Liver (tissue), 9 donors: ENCODE data around the gene LRRC72. TPM values are rescaled to one million over a fixed set of nuclear protein-coding genes. Genes with fewer than 3 reads are reported as not detected.

Experiments
- DNase-seq: peaks from one replicate; pipeline ENCODE4 v3.0.0-alpha.2; 2017; ENCODE audit warnings: low spot score
- H3K27ac ChIP-seq, 2 donors: one replicate each; pipeline ENCODE4 v1.7.0; 2013; ENCODE audit warnings: inconsistent platforms in 2 of 2, low read length in 2 of 2, control low read depth in 1 of 2, low read depth in 1 of 2, mild to moderate bottlenecking in 1 of 2
- H3K27me3 ChIP-seq, 4 donors: one replicate each; pipeline versions ENCODE4 v1.6.1 to v1.7.0; 2013; ENCODE audit warnings: low read length in 3 of 4, inconsistent platforms in 1 of 4, mild to moderate bottlenecking in 1 of 4, moderate library complexity in 1 of 4; ENCODE audit not compliant: control insufficient read depth in 4 of 4, insufficient read depth in 4 of 4
- H3K36me3 ChIP-seq, 4 donors: one replicate each; pipeline versions ENCODE4 v1.6.1 to v1.7.0; 2013; ENCODE audit warnings: low read length in 3 of 4, mild to moderate bottlenecking in 3 of 4, low read depth in 1 of 4, moderate library complexity in 1 of 4; ENCODE audit not compliant: control insufficient read depth in 4 of 4, insufficient read depth in 3 of 4
- H3K4me1 ChIP-seq, 4 donors: one replicate each; pipeline versions ENCODE4 v1.6.1 to v1.7.0; 2013; ENCODE audit warnings: low read length in 3 of 4, mild to moderate bottlenecking in 3 of 4, moderate library complexity in 1 of 4; ENCODE audit not compliant: control insufficient read depth in 4 of 4, insufficient read depth in 4 of 4
- H3K4me3 ChIP-seq, 3 donors: one replicate each; pipeline versions ENCODE4 v1.6.1 to v1.7.0; 2013; ENCODE audit warnings: low read length in 3 of 3, control low read depth in 1 of 3, low read depth in 1 of 3, mild to moderate bottlenecking in 1 of 3
- H3K9ac ChIP-seq, 2 donors: one replicate each; pipeline ENCODE4 v1.7.0; 2013; ENCODE audit warnings: low read length in 2 of 2, mild to moderate bottlenecking in 2 of 2, moderate library complexity in 2 of 2, control low read depth in 1 of 2, low read depth in 1 of 2
- H3K9me3 ChIP-seq, 4 donors: one replicate each; pipeline versions ENCODE4 v1.6.1 to v1.7.0; 2013; ENCODE audit warnings: low read length in 3 of 4; ENCODE audit not compliant: control insufficient read depth in 4 of 4
- ATF3 ChIP-seq: IDR thresholded peaks from 2 replicates; pipeline ENCODE4 v1.6.1; 2016; ENCODE audit warnings: antibody characterized with exemption
- CTCF ChIP-seq: fragments of 150-350 bp; IDR thresholded peaks from 2 replicates; pipeline ENCODE4 v1.5.1; 2017; ENCODE audit warnings: improper control_type of control experiment, low read depth, low read length; ENCODE audit not compliant: missing input control
- EGR1 ChIP-seq, 2 donors: IDR thresholded peaks; 2 replicates each; pipeline ENCODE4 v1.6.1; 2016 to 2018; ENCODE audit warnings: antibody characterized with exemption in 2 of 2, low read depth in 2 of 2
- FOXA1 ChIP-seq: IDR thresholded peaks from 2 replicates; pipeline ENCODE4 v1.6.1; 2016; ENCODE audit warnings: antibody characterized with exemption
- FOXA2 ChIP-seq: IDR thresholded peaks from 2 replicates; pipeline ENCODE4 v1.6.1; 2016; ENCODE audit warnings: antibody characterized with exemption
- GABPA ChIP-seq, 2 donors: IDR thresholded peaks in 1 of 2; conservative IDR thresholded peaks in 1 of 2; 2 replicates each; pipeline ENCODE4 v1.6.1; 2016; ENCODE audit warnings: antibody characterized with exemption in 2 of 2, mild to moderate bottlenecking in 1 of 2, moderate library complexity in 1 of 2
- HNF4A ChIP-seq, 2 donors: conservative IDR thresholded peaks; 2 replicates each; pipeline ENCODE4 v1.6.1; 2016; ENCODE audit warnings: antibody characterized with exemption in 2 of 2, mild to moderate bottlenecking in 2 of 2
- HNF4G ChIP-seq: IDR thresholded peaks from 2 replicates; pipeline ENCODE4 v1.6.1; 2016; ENCODE audit warnings: antibody characterized with exemption
- JUND ChIP-seq, 2 donors: IDR thresholded peaks; 2 replicates each; pipeline ENCODE4 v1.6.1; 2016; ENCODE audit warnings: antibody characterized with exemption in 2 of 2
- MAX ChIP-seq: IDR thresholded peaks from 2 replicates; pipeline ENCODE4 v1.6.1; 2016; ENCODE audit warnings: antibody characterized with exemption
- NR2F2 ChIP-seq: IDR thresholded peaks from 2 replicates; pipeline ENCODE4 v1.6.1; 2016; ENCODE audit warnings: antibody characterized with exemption
- RAD21 ChIP-seq, 2 donors: IDR thresholded peaks; 2 replicates each; pipeline ENCODE4 v1.6.1; 2016; ENCODE audit warnings: antibody characterized with exemption in 2 of 2, mild to moderate bottlenecking in 2 of 2
- RXRA ChIP-seq, 2 donors: IDR thresholded peaks; 2 replicates each; pipeline ENCODE4 v1.6.1; 2017 to 2018; ENCODE audit warnings: antibody characterized with exemption in 2 of 2, mild to moderate bottlenecking in 1 of 2
- SP1 ChIP-seq: IDR thresholded peaks from 2 replicates; pipeline ENCODE4 v1.6.1; 2018; ENCODE audit warnings: antibody characterized with exemption, mild to moderate bottlenecking
- TAF1 ChIP-seq: conservative IDR thresholded peaks from 2 replicates; pipeline ENCODE4 v1.6.1; 2016; ENCODE audit warnings: antibody characterized with exemption, mild to moderate bottlenecking
- YY1 ChIP-seq: IDR thresholded peaks from 2 replicates; pipeline ENCODE4 v1.6.1; 2016; ENCODE audit warnings: antibody characterized with exemption, mild to moderate bottlenecking
- WGBS: extraction: QIAGEN DNeasy Blood & Tissue Kit; methylation state at CpG from one replicate; pipeline ENCODE4 v1.1.7; 2013; 5-methylcytosine and 5-hydroxymethylcytosine counted together
- polyA plus RNA-seq, 2 donors: library from polyadenylated mRNA; stranded (reverse) in 1 of 2; unstranded in 1 of 2; fragments of 200-250 nt in 1 of 2; fragments of >200 nt in 1 of 2; fragmentation: Nextera tagmentation in 1 of 2; extraction: Ambion mirVana in 1 of 2; gene quantifications; one replicate each; pipeline versions ENCODE4 v1.2.1 to v1.2.3, GENCODE V29; 2013 to 2015
- total RNA-seq, 2 donors: library from RNA; depleted of rRNA; stranded (reverse); fragments of >200 nt; gene quantifications; one replicate each; pipeline ENCODE4 v1.2.3, GENCODE V29; 2014
- TF ChIP-seq, protein P1 (sequence below): IDR thresholded peaks from 2 replicates; pipeline ENCODE4 v1.6.1; 2016; ENCODE audit warnings: antibody characterized with exemption
- TF ChIP-seq, protein P2 (sequence below): IDR thresholded peaks from 2 replicates; pipeline ENCODE4 v1.6.1; 2016; ENCODE audit warnings: antibody characterized with exemption, mild to moderate bottlenecking
- donor health status: healthy.
- donor health status: healthy.
- donor health status: healthy.
- donor health status: healthy.
- donor health status: healthy.

LRRC72 gene
- total and polyA plus RNA-seq, 4 donors: not detected

- H3K36me3 ChIP-seq: no peaks in the 10 kb centered on the region
- H3K9ac ChIP-seq: no peak overlapping the region
- H3K4me3 ChIP-seq: no peak overlapping the region
- no peak overlapping the region for H3K27ac ChIP-seq
- no peaks in the 10 kb centered on the region for H3K4me1 ChIP-seq
- 45% methylated on average over 3 of the region's 3 CpGs for WGBS
- TF ChIP-seq ATF3 (no peak), EGR1 (IDR thresholded peaks at IDR 0.05; ENCODE audit: low read depth in 2 of 2) (no peak), MAX (no peak), TAF1 (no peak), RXRA (IDR thresholded peaks at IDR 0.05) (no peak), CTCF (no peak), HNF4G (no peak), FOXA1 (no peak), RAD21 (IDR thresholded peaks at IDR 0.05) (no peak), FOXA2 (no peak), NR2F2 (no peak), JUND (IDR thresholded peaks at IDR 0.05) (no peak), SP1 (no peak), HNF4A (conservative IDR thresholded peaks at IDR 0.05) (no peak), YY1 (no peak), GABPA (IDR thresholded peaks at IDR 0.05 in 1 of 2, conservative IDR thresholded peaks at IDR 0.05 in 1 of 2) (no peak)
- TF ChIP-seq, protein P1, sequence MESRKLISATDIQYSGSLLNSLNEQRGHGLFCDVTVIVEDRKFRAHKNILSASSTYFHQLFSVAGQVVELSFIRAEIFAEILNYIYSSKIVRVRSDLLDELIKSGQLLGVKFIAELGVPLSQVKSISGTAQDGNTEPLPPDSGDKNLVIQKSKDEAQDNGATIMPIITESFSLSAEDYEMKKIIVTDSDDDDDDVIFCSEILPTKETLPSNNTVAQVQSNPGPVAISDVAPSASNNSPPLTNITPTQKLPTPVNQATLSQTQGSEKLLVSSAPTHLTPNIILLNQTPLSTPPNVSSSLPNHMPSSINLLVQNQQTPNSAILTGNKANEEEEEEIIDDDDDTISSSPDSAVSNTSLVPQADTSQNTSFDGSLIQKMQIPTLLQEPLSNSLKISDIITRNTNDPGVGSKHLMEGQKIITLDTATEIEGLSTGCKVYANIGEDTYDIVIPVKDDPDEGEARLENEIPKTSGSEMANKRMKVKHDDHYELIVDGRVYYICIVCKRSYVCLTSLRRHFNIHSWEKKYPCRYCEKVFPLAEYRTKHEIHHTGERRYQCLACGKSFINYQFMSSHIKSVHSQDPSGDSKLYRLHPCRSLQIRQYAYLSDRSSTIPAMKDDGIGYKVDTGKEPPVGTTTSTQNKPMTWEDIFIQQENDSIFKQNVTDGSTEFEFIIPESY: no peak
- TF ChIP-seq, protein P2, sequence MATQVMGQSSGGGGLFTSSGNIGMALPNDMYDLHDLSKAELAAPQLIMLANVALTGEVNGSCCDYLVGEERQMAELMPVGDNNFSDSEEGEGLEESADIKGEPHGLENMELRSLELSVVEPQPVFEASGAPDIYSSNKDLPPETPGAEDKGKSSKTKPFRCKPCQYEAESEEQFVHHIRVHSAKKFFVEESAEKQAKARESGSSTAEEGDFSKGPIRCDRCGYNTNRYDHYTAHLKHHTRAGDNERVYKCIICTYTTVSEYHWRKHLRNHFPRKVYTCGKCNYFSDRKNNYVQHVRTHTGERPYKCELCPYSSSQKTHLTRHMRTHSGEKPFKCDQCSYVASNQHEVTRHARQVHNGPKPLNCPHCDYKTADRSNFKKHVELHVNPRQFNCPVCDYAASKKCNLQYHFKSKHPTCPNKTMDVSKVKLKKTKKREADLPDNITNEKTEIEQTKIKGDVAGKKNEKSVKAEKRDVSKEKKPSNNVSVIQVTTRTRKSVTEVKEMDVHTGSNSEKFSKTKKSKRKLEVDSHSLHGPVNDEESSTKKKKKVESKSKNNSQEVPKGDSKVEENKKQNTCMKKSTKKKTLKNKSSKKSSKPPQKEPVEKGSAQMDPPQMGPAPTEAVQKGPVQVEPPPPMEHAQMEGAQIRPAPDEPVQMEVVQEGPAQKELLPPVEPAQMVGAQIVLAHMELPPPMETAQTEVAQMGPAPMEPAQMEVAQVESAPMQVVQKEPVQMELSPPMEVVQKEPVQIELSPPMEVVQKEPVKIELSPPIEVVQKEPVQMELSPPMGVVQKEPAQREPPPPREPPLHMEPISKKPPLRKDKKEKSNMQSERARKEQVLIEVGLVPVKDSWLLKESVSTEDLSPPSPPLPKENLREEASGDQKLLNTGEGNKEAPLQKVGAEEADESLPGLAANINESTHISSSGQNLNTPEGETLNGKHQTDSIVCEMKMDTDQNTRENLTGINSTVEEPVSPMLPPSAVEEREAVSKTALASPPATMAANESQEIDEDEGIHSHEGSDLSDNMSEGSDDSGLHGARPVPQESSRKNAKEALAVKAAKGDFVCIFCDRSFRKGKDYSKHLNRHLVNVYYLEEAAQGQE: no peak
- no peak for DNase-seq
- no peaks in the 10 kb centered on the region for H3K9me3 ChIP-seq
- H3K27me3 ChIP-seq: no peaks in the 10 kb centered on the region
Measured at GRCh38 chr7:16492513-16493062, 34.0 kb upstream of the LRRC72 start.
